ENCODE results near the gene KIR2DL3.
"Not testable (repeated sequence)": the region's sequence is repeated elsewhere in the genome, so short reads cannot be mapped to it uniquely, and the experiment has no call there.

KIR2DL3 gene

GRCh38 chr19:54738306-54738705 is at the start of gene KIR2DL3:
Gene KIR2DL3, plus strand, starts transcription at chr19:54738513. Its CDS starts 33 bp downstream, at chr19:54738546.
- not testable (repeated sequence) for DNase-seq (ENCODE audit: low read depth)

GRCh38 chr19:54691582-54692297 is 46.6 kb upstream of the KIR2DL3 start:
- DNase-seq (ENCODE audit: low read depth) = no peak

DNA sequence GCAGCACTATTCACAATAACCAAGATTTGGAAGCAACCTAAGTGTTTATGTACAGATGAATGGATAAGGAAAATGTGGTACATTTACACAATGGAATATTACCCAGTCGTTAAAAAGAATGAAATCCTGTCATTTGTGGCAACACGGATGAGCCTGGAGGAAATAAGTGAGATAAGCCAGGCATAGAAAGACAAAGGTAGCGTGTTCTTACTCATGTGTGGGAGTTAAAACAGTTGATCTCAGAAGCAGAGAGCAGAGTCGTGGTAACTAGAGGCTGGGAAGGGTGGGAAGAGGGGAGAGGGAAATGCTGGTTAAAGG is 46.1 kb upstream of the KIR2DL3 start:
- no peak for DNase-seq (ENCODE audit: low read depth)

GRCh38 chr19:54694648-54695047 is 43.7 kb upstream of the KIR2DL3 start:
- no peak for DNase-seq (ENCODE audit: low read depth)

- DNase-seq (ENCODE audit: low read depth) = no peak
Measured at GRCh38 chr19:54696117-54696548, 42.2 kb upstream of the KIR2DL3 start.

DNA sequence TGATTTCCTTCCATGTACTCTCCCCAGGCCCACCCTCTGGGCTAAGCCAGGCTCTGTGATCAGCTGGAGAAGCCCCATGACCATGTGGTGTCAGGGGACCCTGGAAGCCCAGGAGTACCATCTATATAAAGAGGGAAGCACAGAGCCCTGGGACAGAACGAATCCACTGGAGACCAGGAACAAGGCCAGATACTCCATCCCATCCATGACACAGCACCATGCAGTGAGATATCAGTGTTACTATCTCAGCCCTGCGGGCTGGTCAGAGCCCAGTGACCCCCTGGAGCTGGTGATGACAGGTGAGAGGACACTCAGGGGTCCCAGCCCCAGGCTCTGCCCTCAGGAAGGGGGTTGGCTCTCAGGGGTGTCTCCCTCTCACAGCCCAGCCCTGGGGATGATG is 41.5 kb upstream of the KIR2DL3 start:
- DNase-seq (ENCODE audit: low read depth) = no peak

- not testable (repeated sequence) for DNase-seq (ENCODE audit: low read depth)
Measured at GRCh38 chr19:54697716-54698115, 40.6 kb upstream of the KIR2DL3 start.

DNA sequence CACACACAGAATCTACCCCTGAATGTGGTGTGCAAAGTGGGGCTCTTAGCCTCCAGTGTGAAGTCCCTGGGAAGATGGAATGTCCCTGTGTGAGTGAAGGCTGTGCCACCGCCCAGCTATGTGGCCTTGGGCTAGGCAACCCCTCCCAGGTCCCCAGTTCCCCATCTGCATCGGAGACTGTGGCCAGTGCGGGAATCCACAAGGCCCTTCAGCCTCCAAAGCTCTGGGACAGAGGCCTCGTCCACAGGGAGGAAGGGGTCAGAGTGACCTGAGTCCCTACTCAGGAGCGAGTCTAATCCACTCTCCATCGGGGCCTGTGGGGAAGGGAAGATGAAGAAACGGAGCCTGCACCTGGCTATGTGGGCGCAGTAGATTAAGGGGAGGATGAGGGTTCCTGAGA is 33.4 kb upstream of the KIR2DL3 start:
- DNase-seq (ENCODE audit: low read depth) = no peak

GRCh38 chr19:54707962-54708361 is 30.4 kb upstream of the KIR2DL3 start:
- DNase-seq (ENCODE audit: low read depth) = no peak

DNA sequence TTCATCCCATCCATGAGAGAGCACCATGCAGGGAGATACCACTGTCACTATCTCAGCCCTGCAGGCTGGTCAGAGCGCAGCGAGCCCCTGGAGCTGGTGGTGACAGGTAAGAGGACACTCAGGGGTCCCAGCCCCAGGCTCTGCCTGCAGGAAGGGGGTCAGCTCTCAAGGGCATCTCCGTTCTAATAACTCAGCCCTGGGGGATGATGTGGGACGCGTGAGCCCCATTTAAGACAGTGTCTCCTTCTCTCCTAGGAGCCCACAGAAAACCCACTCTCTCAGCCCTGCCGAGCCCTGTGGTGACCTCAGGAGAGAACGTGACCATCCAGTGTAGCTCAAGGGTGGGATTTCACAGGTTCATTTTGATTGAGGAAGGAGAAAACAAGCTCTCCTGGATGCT is 29.5 kb upstream of the KIR2DL3 start:
- DNase-seq (ENCODE audit: low read depth) = no peak

- no peak for DNase-seq (ENCODE audit: low read depth)
Measured at GRCh38 chr19:54709212-54709948, 28.9 kb upstream of the KIR2DL3 start.

DNA sequence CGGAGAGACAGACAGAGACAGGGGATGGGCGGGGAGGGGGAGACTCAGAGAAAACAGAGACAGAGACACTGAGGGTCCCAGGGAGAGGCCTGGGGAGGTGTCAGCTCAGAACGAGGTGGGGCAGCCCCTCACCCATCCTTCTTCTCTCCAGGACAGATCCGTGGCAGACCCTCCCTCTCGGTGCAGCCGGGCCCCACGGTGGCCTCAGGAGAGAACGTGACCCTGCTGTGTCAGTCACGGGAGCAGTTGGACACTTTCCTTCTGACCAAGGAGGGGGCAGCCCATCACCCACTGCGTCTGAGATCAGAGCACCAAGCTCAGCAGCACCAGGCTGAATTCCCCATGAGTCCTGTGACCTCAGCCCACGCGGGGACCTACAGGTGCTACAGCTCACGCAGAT is 28.4 kb upstream of the KIR2DL3 start:
- DNase-seq (ENCODE audit: low read depth) = not testable (repeated sequence)

- no peak for DNase-seq (ENCODE audit: low read depth)
Measured at GRCh38 chr19:54724142-54724541, 14.2 kb upstream of the KIR2DL3 start, which contains the start of gene KIR3DL3. Gene KIR3DL3, plus strand, starts transcription at chr19:54724442. Its CDS starts 55 bp downstream, at chr19:54724497.

GRCh38 chr19:54724644-54725043 is 13.7 kb upstream of the KIR2DL3 start:
- no peak for DNase-seq (ENCODE audit: low read depth)

DNA sequence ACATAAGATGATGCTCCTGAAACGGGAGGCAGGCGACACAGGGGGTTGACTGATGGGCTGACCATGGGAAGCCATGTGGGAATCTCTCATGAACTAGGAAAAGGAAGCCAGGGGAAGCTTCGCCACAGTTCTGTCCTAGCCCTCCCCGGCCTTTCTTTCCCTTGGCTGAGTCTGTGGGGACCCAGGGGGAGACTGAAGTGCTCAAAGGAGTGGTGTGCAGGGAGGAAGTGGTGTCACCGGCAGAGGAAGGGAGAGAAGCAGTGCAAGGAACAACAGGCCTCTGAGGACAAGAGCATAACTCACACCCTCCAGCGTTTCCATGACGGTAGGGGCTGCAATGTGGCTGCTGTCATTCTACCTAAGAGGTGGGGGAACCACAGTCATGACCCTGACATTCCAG is 13.0 kb upstream of the KIR2DL3 start:
- no peak for DNase-seq (ENCODE audit: low read depth)

DNA sequence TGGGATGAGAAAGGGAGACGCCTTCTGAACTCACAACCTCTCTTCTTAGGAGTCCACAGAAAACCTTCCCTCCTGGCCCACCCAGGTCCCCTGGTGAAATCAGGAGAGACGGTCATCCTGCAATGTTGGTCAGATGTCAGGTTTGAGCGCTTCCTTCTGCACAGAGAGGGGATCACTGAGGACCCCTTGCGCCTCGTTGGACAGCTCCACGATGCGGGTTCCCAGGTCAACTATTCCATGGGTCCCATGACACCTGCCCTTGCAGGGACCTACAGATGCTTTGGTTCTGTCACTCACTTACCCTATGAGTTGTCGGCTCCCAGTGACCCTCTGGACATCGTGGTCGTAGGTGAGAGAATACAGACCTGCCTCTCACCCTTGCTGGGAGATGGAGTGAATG is 10.8 kb upstream of the KIR2DL3 start:
- DNase-seq (ENCODE audit: low read depth) = no peak

- DNase-seq (ENCODE audit: low read depth) = no peak
Measured at GRCh38 chr19:54728167-54728566, 10.1 kb upstream of the KIR2DL3 start.

- DNase-seq (ENCODE audit: low read depth) = no peak
Measured at GRCh38 chr19:54729416-54730188, 8.7 kb upstream of the KIR2DL3 start.

DNA sequence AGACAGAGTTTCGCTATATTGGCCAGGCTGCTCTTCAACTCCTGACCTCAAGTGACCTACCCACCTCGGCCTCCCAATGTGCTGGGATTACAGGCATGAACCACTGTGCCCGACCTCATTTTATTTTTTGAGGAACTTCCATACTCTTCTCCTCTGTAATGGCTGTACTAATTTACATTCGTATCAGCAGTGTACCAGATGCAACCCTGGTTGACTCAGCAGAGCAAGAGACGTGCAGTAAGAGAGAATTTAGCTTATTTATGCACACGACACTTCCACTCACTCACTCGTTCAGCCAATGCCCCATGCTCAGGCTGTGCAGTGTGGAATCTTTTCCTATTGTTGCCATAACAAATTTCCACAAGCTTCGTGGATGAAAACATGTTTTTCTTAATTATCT is 7.1 kb upstream of the KIR2DL3 start:
- DNase-seq (ENCODE audit: low read depth) = no peak

GRCh38 chr19:54738715-54739114 is 402 bp downstream of the KIR2DL3 start:
- DNase-seq (ENCODE audit: low read depth) = no peak

GRCh38 chr19:54739587-54740497 is 1.5 kb downstream of the KIR2DL3 start:
- DNase-seq (ENCODE audit: low read depth) = no peak

- DNase-seq (ENCODE audit: low read depth) = not testable (repeated sequence)
Measured at GRCh38 chr19:54741950-54742349, 3.6 kb downstream of the KIR2DL3 start.
